ENCODE measurements around the gene IFRD1.

DNA sequence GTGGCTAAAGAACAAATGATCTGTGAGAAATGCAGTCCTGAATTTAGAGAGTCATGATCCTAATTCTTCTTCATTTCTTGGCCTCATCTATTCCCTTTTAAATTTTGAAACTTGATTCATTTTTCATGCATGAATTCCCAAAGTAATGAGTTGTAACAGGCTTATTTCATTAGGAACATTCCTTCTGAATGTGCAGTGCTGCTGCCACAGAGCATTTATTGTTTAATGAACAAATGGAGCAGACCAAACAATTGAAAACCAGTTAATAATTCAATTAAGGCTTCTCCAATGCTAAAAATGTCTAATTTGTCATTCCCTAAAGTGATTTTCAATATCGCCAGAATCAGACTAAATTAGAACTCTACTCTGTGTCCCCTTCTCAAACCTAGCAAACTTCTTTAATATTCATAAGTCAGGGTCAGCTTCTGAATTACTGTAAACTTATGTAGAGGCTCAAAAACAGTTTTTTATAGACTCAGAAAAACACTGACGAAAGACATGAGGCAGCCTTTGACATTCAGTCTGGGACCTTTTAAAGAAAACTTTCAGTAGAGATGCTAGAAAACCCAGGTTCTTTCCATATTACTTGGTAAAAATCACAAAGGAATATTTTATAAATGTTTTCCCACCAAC is 45.0 kb downstream of the IFRD1 start:
- TF ChIP-seq, protein P1, sequence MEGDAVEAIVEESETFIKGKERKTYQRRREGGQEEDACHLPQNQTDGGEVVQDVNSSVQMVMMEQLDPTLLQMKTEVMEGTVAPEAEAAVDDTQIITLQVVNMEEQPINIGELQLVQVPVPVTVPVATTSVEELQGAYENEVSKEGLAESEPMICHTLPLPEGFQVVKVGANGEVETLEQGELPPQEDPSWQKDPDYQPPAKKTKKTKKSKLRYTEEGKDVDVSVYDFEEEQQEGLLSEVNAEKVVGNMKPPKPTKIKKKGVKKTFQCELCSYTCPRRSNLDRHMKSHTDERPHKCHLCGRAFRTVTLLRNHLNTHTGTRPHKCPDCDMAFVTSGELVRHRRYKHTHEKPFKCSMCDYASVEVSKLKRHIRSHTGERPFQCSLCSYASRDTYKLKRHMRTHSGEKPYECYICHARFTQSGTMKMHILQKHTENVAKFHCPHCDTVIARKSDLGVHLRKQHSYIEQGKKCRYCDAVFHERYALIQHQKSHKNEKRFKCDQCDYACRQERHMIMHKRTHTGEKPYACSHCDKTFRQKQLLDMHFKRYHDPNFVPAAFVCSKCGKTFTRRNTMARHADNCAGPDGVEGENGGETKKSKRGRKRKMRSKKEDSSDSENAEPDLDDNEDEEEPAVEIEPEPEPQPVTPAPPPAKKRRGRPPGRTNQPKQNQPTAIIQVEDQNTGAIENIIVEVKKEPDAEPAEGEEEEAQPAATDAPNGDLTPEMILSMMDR (conservative IDR thresholded peaks at IDR 0.05; ENCODE audit: low read depth, low read length) = no peak
- TF ChIP-seq EZH2 (IDR thresholded peaks at IDR 0.05; ENCODE audit: low read length, unreplicated experiment) = no peak

Data from PC-3 (cell line).